Esophagus muscularis mucosa (tissue), 4 donors: ENCODE results near the gene KLKB1. TPM values are rescaled to one million over a fixed set of nuclear protein-coding genes. Genes with fewer than 3 reads are reported as not detected.

Experiments used
- DNase-seq: peaks from one replicate; pipeline ENCODE4 v3.0.0-alpha.2; 2017; ENCODE audit errors: extremely low spot score
- H3K27ac ChIP-seq, 4 donors: fragments of 200-600 bp; sonication (generic); replicated peaks in 1 of 4; 1 replicate in 3 of 4; 2 replicates in 1 of 4; pipeline ENCODE4 v1.5.1; 2016 to 2019; ENCODE audit warnings: mild to moderate bottlenecking in 1 of 4
- H3K27me3 ChIP-seq, 4 donors: fragments of 200-600 bp; sonication (generic); one replicate each; pipeline versions ENCODE4 v1.5.1 to v1.6.0; 2016 to 2019
- H3K36me3 ChIP-seq, 4 donors: fragments of 200-600 bp; sonication (generic); one replicate each; pipeline ENCODE4 v1.5.1; 2016 to 2019
- H3K4me1 ChIP-seq, 4 donors: fragments of 200-600 bp; sonication (generic); one replicate each; pipeline ENCODE4 v1.5.1; 2016 to 2019
- H3K4me3 ChIP-seq, 4 donors: fragments of 200-600 bp; sonication (generic); 1 replicate in 2 of 4; 2 replicates in 2 of 4; pipeline ENCODE4 v1.5.1; 2016 to 2019; ENCODE audit warnings: mild to moderate bottlenecking in 4 of 4, moderate library complexity in 1 of 4
- H3K9me3 ChIP-seq, 4 donors: fragments of 200-600 bp; sonication (generic); 1 replicate in 3 of 4; 2 replicates in 1 of 4; pipeline ENCODE4 v1.5.1; 2016 to 2019
- EP300 ChIP-seq: sonication (generic); formaldehyde crosslinking; IDR thresholded peaks from one replicate; pipeline ENCODE4 v1.6.1; 2017; ENCODE audit warnings: antibody characterized with exemption
- POLR2A ChIP-seq: fragments of 450-650 bp; IDR thresholded peaks from one replicate; pipeline ENCODE4 v1.6.1; 2017; ENCODE audit warnings: antibody characterized with exemption, moderate library complexity, mild to moderate bottlenecking, low read depth
- POLR2AphosphoS5 ChIP-seq, 2 donors: sonication (generic); formaldehyde crosslinking; IDR thresholded peaks; one replicate each; pipeline ENCODE4 v1.6.1; 2017; ENCODE audit warnings: antibody characterized with exemption in 2 of 2
- WGBS: methylation state at CpG from one replicate; pipeline ENCODE4 v1.1.5; 2018; 5-methylcytosine and 5-hydroxymethylcytosine counted together
- intact Hi-C: fragments of 100-400 bp; cut with DNase I; formaldehyde crosslinking; loops from one replicate; pipeline ENCODE4 v1.15.1; 2023
- total RNA-seq, 4 donors: library from RNA; depleted of rRNA; stranded (reverse); fragments of >200 nt; gene quantifications; one replicate each; pipeline versions ENCODE4 v1.1.0 to v1.2.1, GENCODE V29; 2016
- TF ChIP-seq, protein P1 (sequence below), 3 experiments: fragments of 200-600 bp in 2 of 3; fragments of 450-650 bp in 1 of 3; sonication (generic) in 2 of 3; IDR thresholded peaks; one replicate each; pipeline ENCODE4 v1.5.1; 2017 to 2019; ENCODE audit warnings: antibody characterized with exemption in 3 of 3, mild to moderate bottlenecking in 2 of 3, moderate library complexity in 1 of 3

The KLKB1 gene
- 1 to 10 TPM in 1 of 4 donors, under 1 TPM in 3; 0.45 to 2.0 (median 0.83) TPM for total RNA-seq

DNA sequence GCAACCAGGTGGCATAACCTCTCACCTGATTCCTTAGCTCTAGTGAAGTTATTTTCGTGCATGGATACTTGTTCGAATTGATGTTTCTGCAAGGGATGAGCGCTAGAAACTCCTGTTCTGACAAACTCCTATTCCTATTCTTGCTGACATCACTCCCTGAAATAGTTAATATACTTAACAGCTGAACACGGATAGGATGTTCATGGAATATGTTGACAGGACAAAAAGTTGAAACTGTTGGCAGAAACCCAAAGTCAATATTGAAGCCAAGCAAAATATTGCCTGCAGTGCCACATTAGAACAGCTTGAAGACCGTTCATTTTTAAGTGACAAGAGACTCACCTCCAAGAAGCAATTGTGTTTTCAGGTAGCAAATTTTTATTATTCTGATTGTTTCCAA, at the start of gene KLKB1:
KLKB1 (plus strand) TSS at position 287 of the 400 bp plus-strand sequence. CDS start 689 bp downstream, outside the sequence.
- intact Hi-C loops: no loop called here
- Histone ChIP-seq H3K9me3 (peaks cover 0 to 6% (median 0%) of the 10 kb centered on the region in 4 donors), H3K4me1 (no peaks in the 10 kb centered on the region), H3K36me3 (no peaks in the 10 kb centered on the region), H3K27me3 (no peaks in the 10 kb centered on the region), H3K27ac (no peak within 1 kb of the TSS), H3K4me3 (peak within 1 kb of the TSS in 3 of 4 donors; percentile 13 to 19 (median 13))
- no peak for TF ChIP-seq EP300
- TF ChIP-seq POLR2A: no peak
- DNase-seq: no peak
- 54% methylated on average over 5 of the region's 5 CpGs for WGBS

DNA sequence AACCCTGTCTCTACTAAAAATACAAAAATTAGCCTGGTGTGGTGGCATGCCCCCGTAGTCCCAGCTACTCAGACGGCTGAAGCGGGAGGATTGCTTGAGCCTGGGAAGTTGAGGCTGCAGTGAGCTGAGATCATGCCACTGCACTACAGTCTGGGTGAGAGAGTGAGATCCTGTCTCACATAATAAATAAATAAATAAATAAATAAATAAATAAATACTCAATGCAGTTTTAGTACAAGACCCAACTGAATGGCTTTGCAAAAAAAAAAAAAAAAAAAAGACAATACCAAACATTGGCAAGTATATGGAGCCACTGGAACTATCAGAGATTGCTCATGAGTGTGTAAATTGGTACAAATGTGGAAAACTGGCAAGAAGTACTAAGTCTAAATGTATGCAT, 39.2 kb upstream of the KLKB1 start:
- no peaks in the 10 kb centered on the region for H3K9me3 ChIP-seq
- H3K4me3 ChIP-seq: no peak overlapping the region
- no peaks in the 10 kb centered on the region for H3K36me3 ChIP-seq
- no peaks in the 10 kb centered on the region for H3K27me3 ChIP-seq
- peaks cover 15 to 26% (median 22%) of the 10 kb centered on the region in 4 donors for H3K4me1 ChIP-seq
- no peak for TF ChIP-seq POLR2AphosphoS5 (IDR thresholded peaks at IDR 0.05)
- WGBS: 78% methylated on average over 3 of the region's 3 CpGs
- H3K27ac ChIP-seq: no peak overlapping the region
- intact Hi-C loops: loop anchor here (5.0 kb wide), 1 partner anchor 41 kb away; no protein-coding TSS in a partner anchor
- no peak for DNase-seq

DNA sequence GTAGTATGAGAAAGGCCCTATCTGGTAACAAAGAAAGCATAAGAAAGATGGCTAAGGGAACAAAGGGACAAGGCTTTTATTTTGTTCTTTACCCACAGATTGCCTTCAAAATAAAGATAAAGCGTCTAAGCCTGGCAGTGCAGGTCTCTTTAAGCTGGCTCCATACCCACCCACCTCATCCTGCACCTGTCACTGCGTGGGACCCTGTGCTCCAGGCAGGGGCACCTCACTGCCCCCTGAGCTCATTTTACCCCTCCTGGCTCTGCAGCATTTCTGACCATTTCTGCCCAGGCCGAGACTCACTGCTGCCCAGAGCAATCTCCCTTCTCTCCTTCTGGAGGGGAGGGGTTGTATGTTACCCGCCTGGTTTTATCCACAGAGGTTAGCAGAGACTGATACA, 37.7 kb upstream of the KLKB1 start:
- peak overlapping the region; percentile 92 to 98 (median 96) for H3K27ac ChIP-seq
- DNase-seq: no peak
- intact Hi-C loops: loop anchor here (5.0 kb wide), 2 partner anchors 42 to 122 kb away; partner anchors contain the start of gene TLR3
- H3K4me1 ChIP-seq: peaks cover 24 to 39% (median 35%) of the 10 kb centered on the region in 4 donors
- TF ChIP-seq, protein P1, sequence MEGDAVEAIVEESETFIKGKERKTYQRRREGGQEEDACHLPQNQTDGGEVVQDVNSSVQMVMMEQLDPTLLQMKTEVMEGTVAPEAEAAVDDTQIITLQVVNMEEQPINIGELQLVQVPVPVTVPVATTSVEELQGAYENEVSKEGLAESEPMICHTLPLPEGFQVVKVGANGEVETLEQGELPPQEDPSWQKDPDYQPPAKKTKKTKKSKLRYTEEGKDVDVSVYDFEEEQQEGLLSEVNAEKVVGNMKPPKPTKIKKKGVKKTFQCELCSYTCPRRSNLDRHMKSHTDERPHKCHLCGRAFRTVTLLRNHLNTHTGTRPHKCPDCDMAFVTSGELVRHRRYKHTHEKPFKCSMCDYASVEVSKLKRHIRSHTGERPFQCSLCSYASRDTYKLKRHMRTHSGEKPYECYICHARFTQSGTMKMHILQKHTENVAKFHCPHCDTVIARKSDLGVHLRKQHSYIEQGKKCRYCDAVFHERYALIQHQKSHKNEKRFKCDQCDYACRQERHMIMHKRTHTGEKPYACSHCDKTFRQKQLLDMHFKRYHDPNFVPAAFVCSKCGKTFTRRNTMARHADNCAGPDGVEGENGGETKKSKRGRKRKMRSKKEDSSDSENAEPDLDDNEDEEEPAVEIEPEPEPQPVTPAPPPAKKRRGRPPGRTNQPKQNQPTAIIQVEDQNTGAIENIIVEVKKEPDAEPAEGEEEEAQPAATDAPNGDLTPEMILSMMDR (IDR thresholded peaks at IDR 0.05): no peak
- TF ChIP-seq POLR2AphosphoS5 (IDR thresholded peaks at IDR 0.05): no peak
- TF ChIP-seq POLR2A: no peak
- no peak for TF ChIP-seq EP300
- H3K4me3 ChIP-seq: no peak overlapping the region
- no peaks in the 10 kb centered on the region for H3K9me3 ChIP-seq
- no peaks in the 10 kb centered on the region for H3K27me3 ChIP-seq
- WGBS: 62% methylated on average over 4 of the region's 4 CpGs
- H3K36me3 ChIP-seq: no peaks in the 10 kb centered on the region

DNA sequence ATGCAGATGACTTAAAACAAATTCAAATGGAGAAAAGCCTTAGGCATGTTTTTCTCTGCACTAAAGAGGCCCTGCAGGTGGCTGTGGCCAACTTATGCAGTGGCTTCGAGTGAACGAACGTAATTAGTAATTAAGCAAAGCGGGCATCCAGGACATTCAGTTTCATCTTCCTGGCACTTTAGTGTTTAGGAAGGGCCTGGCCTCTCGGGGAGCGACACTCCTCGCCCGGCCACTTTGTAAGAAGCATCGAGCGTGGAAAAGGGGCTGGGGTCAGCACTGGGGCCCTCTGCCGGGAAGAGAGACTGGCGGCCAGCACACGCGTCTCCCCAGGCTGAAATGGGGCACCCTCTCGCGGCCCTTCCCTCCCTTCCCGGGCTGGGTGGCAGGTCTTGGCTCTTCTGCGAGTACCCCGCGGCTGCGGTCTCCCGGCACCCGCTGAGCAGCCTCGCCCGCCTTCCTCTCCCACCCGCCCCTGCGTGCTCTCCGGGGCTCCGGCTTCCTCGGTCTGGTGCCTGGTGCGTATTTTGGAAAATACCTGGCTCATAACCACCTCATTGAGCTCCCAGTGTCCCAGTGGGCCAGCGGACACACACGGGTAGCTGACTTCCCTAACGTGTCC, 36.6 kb upstream of the KLKB1 start:
- peak overlapping the region; percentile 69 to 92 (median 80) for H3K4me3 ChIP-seq
- no peak for DNase-seq
- under 1% methylated on average over 13 of the region's 34 CpGs for WGBS
- peaks cover 0 to 10% (median 3%) of the 10 kb centered on the region in 4 donors for H3K36me3 ChIP-seq
- intact Hi-C loops: loop anchor here (5.0 kb wide), 1 partner anchor 123 kb away; the partner anchor contains the start of gene TLR3
- H3K4me1 ChIP-seq: peaks cover 24 to 39% (median 35%) of the 10 kb centered on the region in 4 donors
- H3K27ac ChIP-seq: peak overlapping the region; percentile 92 to 98 (median 96)
- TF ChIP-seq EP300 (no peak), POLR2A (no peak), POLR2AphosphoS5 (IDR thresholded peaks at IDR 0.05) (no peak)
- TF ChIP-seq, protein P1 (IDR thresholded peaks at IDR 0.05): no peak
- no peaks in the 10 kb centered on the region for H3K27me3 ChIP-seq
- H3K9me3 ChIP-seq: no peaks in the 10 kb centered on the region

DNA sequence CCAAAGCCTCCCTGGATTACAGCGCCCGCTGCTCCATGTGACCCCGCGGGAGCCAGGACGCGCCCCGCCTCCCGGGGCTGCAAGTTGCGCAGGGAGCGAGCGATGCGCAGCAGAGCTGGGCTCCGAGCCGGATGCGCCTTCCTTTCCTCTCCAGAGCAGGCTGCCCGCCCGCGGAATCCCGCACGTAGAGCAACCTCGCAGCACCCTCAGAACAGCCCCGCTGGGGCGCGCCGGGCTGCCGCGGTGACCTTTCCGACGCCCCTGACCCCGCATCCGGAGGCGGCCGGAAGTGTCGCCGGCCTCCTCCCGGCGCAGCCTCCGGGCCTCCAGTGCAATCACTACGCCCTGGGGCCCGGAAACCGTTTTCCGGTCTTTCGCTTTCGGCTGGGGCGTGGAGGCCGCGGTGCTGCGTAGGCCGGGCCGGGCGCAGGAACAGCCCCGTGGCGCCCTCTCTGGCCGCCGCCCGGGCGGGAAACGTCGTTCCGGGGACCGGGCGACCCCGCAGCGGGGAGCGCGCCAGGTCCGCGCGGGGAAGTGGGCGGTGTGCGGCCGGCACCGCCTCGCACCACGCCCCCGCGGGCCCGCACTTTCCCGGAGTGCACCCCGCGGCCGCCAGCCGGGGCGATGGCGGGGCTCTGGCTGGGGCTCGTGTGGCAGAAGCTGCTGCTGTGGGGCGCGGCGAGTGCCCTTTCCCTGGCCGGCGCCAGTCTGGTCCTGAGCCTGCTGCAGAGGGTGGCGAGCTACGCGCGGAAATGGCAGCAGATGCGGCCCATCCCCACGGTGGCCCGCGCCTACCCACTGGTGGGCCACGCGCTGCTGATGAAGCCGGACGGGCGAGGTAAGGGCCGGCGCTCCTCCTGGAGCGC, 35.9 kb upstream of the KLKB1 start, which contains the start of gene CYP4V2:
CYP4V2 (plus strand) TSS at position 368 of the 866 bp plus-strand sequence; CDS start at position 625, 257 bp downstream.
- H3K9me3 ChIP-seq: no peaks in the 10 kb centered on the region
- peak within 1 kb of the TSS; percentile 69 to 92 (median 80) for H3K4me3 ChIP-seq
- no CpG with 5 or more reads among the region's 107 CpGs for WGBS
- no peak for DNase-seq
- no peaks in the 10 kb centered on the region for H3K27me3 ChIP-seq
- H3K27ac ChIP-seq: peak within 1 kb of the TSS; percentile 92 to 98 (median 96)
- intact Hi-C loops: loop anchor here (5.0 kb wide), 1 partner anchor 124 kb away; the partner anchor contains the start of gene TLR3
- peak; percentile 74 to 83 for TF ChIP-seq POLR2AphosphoS5 (IDR thresholded peaks at IDR 0.05)
- peak; percentile 15 for TF ChIP-seq POLR2A
- TF ChIP-seq EP300: no peak
- TF ChIP-seq, protein P1 (IDR thresholded peaks at IDR 0.05): peak; percentile 24 to 43 (median 32)
- H3K36me3 ChIP-seq: peaks cover 0 to 17% (median 3%) of the 10 kb centered on the region in 4 donors
- peaks cover 24 to 39% (median 35%) of the 10 kb centered on the region in 4 donors for H3K4me1 ChIP-seq
